HEK293 (cell line): ENCODE results near the gene HARS1.

Experiments used
- BCL11A ChIP-seq: fragments of 450-650 bp; formaldehyde crosslinking; IDR thresholded peaks from 2 replicates; pipeline ENCODE4 v1.5.1; 2016; ENCODE audit warnings: low read depth, missing biosample characterization, missing genetic modification characterization
- CTCF ChIP-seq: fragments of 450-650 bp; formaldehyde crosslinking; IDR thresholded peaks from 2 replicates; pipeline ENCODE4 v1.5.1; 2016; ENCODE audit warnings: missing biosample characterization, missing genetic modification characterization
- MYNN ChIP-seq: fragments of 450-650 bp; formaldehyde crosslinking; IDR thresholded peaks from 2 replicates; pipeline ENCODE4 v1.5.1; 2016; ENCODE audit warnings: missing biosample characterization, missing genetic modification characterization, borderline replicate concordance
- REST ChIP-seq: fragments of 450-650 bp; formaldehyde crosslinking; IDR thresholded peaks from 2 replicates; pipeline ENCODE4 v1.5.1; 2016; ENCODE audit warnings: missing biosample characterization, missing genetic modification characterization
- SCRT2 ChIP-seq: fragments of 450-650 bp; formaldehyde crosslinking; IDR thresholded peaks from 2 replicates; pipeline ENCODE4 v1.5.1; 2016; ENCODE audit warnings: missing biosample characterization, missing genetic modification characterization
- ZNF274 ChIP-seq, 2 experiments: fragments of 200-500 bp in 1 of 2; fragments of 450-650 bp in 1 of 2; sonication (Bioruptor generic) in 1 of 2; formaldehyde crosslinking in 1 of 2; IDR thresholded peaks; 2 replicates each; pipeline versions ENCODE4 v1.5.1 to v1.6.1; 2014 to 2016; ENCODE audit warnings: borderline replicate concordance in 1 of 2, inconsistent platforms in 1 of 2, low read length in 1 of 2, missing biosample characterization in 1 of 2, missing genetic modification characterization in 1 of 2
- ZNF426 ChIP-seq: fragments of 450-650 bp; formaldehyde crosslinking; IDR thresholded peaks from 2 replicates; pipeline ENCODE4 v1.5.1; 2017; ENCODE audit warnings: missing biosample characterization, missing genetic modification characterization, mild to moderate bottlenecking, inconsistent platforms, moderate library complexity
- ZNF596 ChIP-seq: fragments of 450-650 bp; IDR thresholded peaks from 2 replicates; pipeline ENCODE4 v1.5.0; 2018; ENCODE audit warnings: missing biosample characterization, mild to moderate bottlenecking, missing genetic modification characterization, moderate library complexity
- TF ChIP-seq, protein P1 (sequence below): fragments of 450-650 bp; formaldehyde crosslinking; IDR thresholded peaks from 2 replicates; pipeline ENCODE4 v1.5.1; 2017; ENCODE audit warnings: missing biosample characterization, missing genetic modification characterization

GRCh38 chr5:140631036-140631417 lies 60.1 kb downstream of the HARS1 start:
- TF ChIP-seq BCL11A (no peak), ZNF596 (no peak), SCRT2 (no peak), CTCF (tag by site-specific recombination) (no peak), REST (no peak), ZNF426 (tag by site-specific recombination) (no peak), ZNF274 (IDR thresholded peaks at IDR 0.05; ENCODE audit: low read length) (no peak), ZNF274 (tag by site-specific recombination; IDR thresholded peaks at IDR 0.05; ENCODE audit: borderline replicate concordance) (no peak), MYNN (tag by site-specific recombination) (no peak)
- TF ChIP-seq, protein P1, sequence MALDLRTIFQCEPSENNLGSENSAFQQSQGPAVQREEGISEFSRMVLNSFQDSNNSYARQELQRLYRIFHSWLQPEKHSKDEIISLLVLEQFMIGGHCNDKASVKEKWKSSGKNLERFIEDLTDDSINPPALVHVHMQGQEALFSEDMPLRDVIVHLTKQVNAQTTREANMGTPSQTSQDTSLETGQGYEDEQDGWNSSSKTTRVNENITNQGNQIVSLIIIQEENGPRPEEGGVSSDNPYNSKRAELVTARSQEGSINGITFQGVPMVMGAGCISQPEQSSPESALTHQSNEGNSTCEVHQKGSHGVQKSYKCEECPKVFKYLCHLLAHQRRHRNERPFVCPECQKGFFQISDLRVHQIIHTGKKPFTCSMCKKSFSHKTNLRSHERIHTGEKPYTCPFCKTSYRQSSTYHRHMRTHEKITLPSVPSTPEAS, result no peak
